Natural killer cell (primary cell): ENCODE results near the gene PPP1R13L. TPM values are rescaled to one million over a fixed set of nuclear protein-coding genes. Genes with fewer than 3 reads are reported as not detected.
A peak's percentile ranks its signal among the peaks of the same experiment; 100 is the strongest.

Experiments used
- ATAC-seq, 3 donors: fragments of 150-1000 bp in 2 of 3; fragments of 200-7000 bp in 1 of 3; cut with Tn5 transposase; 1 replicate in 1 of 3; 2 replicates in 2 of 3; pipeline ENCODE4 v1.10.0; 2021; ENCODE audit warnings: mild to moderate bottlenecking in 2 of 3, moderate library complexity in 2 of 3
- DNase-seq, 2 donors: peaks; one replicate each; pipeline versions ENCODE4 v3.0.0 to v3.0.0-alpha.2; 2013 to 2021; ENCODE audit warnings: mixed read lengths in 1 of 2
- H3K27ac ChIP-seq: one replicate; pipeline ENCODE4 v1.5.1; 2013; ENCODE audit warnings: mild to moderate bottlenecking, low read length
- H3K27me3 ChIP-seq: one replicate; pipeline ENCODE4 v1.6.1; 2013; ENCODE audit warnings: low read length; ENCODE audit not compliant: control insufficient read depth, insufficient read depth
- H3K36me3 ChIP-seq: one replicate; pipeline ENCODE4 v1.6.1; 2013; ENCODE audit warnings: low read length; ENCODE audit not compliant: control insufficient read depth, insufficient read depth
- H3K4me1 ChIP-seq: one replicate; pipeline ENCODE4 v1.6.1; 2013; ENCODE audit warnings: low read length; ENCODE audit not compliant: control insufficient read depth, insufficient read depth
- H3K4me3 ChIP-seq: one replicate; pipeline ENCODE4 v1.5.1; 2013; ENCODE audit warnings: low read length
- H3K9me3 ChIP-seq: one replicate; pipeline ENCODE4 v1.6.1; 2013; ENCODE audit warnings: low read length; ENCODE audit not compliant: control insufficient read depth, insufficient read depth
- H3K27ac Mint-ChIP-seq, 2 donors: one replicate each; pipeline ENCODE4 v1.8.0; 2022; ENCODE audit warnings: mild to moderate bottlenecking in 2 of 2, mixed read lengths in 2 of 2, moderate library complexity in 1 of 2
- H3K27me3 Mint-ChIP-seq, 2 donors: one replicate each; pipeline ENCODE4 v1.8.0; 2022; ENCODE audit warnings: low read depth in 2 of 2, mixed read lengths in 2 of 2
- H3K36me3 Mint-ChIP-seq: one replicate; pipeline ENCODE4 v1.8.0; 2022; ENCODE audit warnings: mixed read lengths
- H3K4me1 Mint-ChIP-seq, 2 donors: one replicate each; pipeline ENCODE4 v1.8.0; 2022; ENCODE audit warnings: mixed read lengths in 2 of 2
- H3K4me3 Mint-ChIP-seq: one replicate; pipeline ENCODE4 v1.8.0; 2022; ENCODE audit warnings: mild to moderate bottlenecking, moderate library complexity, mixed read lengths
- H3K9me3 Mint-ChIP-seq, 2 donors: one replicate each; pipeline ENCODE4 v1.8.0; 2022; ENCODE audit warnings: mixed read lengths in 2 of 2
- CTCF ChIP-seq: fragments of 200-600 bp; IDR thresholded peaks from one replicate; pipeline ENCODE4 v1.8.0; 2022; ENCODE audit warnings: antibody characterized with exemption
- whole genome bisulfite sequencing: methylation state at CpG from one replicate; pipeline ENCODE4 v1.1.7; 2013; ENCODE audit warnings: missing lambda C conversion rate; ENCODE audit not compliant: insufficient coverage; 5-methylcytosine and 5-hydroxymethylcytosine counted together
- intact Hi-C: fragments of 100-400 bp; cut with micrococcal nuclease; formaldehyde crosslinking; loops from one replicate; pipeline ENCODE4 v1.14.2; 2022
- total RNA-seq, 4 donors: library from RNA; stranded (reverse); fragments of 120-200 nt in 1 of 4; gene quantifications; one replicate each; pipeline versions ENCODE4 v1.2.3 to v1.2.4, GENCODE V29; 2013 to 2022

The PPP1R13L gene
- total RNA-seq, 3 donors from 2014 or later (not counting 1 experiment from before 2014, with no cell fraction given): 5.6 to 7.4 (median 5.9) TPM

GRCh38 chr19:45407091-45407375, 2.2 kb upstream of the PPP1R13L start:
- H3K27ac ChIP-seq: no peak overlapping the region
- H3K4me1 Mint-ChIP-seq: peaks cover 33 to 37% of the 10 kb centered on the region in 2 donors
- DNase-seq (no peak), ATAC-seq (no peak)
- H3K27ac Mint-ChIP-seq: peak overlapping the region; percentile 86 to 92
- H3K27me3 Mint-ChIP-seq: peaks cover 10 to 14% of the 10 kb centered on the region in 2 donors
- peaks cover 35% of the 10 kb centered on the region for H3K4me1 ChIP-seq
- H3K4me3 ChIP-seq: peak overlapping the region; percentile 67
- no peaks in the 10 kb centered on the region for H3K36me3 Mint-ChIP-seq
- H3K9me3 ChIP-seq: no peaks in the 10 kb centered on the region
- TF ChIP-seq CTCF: no peak
- H3K4me3 Mint-ChIP-seq: peak overlapping the region; percentile 97
- intact Hi-C loops: loop anchor here (2.0 to 10.0 kb wide), 2 partner anchors 36 to 238 kb away; partner anchors contain the start of gene ERCC2
- no peaks in the 10 kb centered on the region for H3K36me3 ChIP-seq
- peaks cover 25% of the 10 kb centered on the region for H3K27me3 ChIP-seq
- WGBS: 2% methylated on average over 10 of the region's 10 CpGs
- H3K9me3 Mint-ChIP-seq: no peaks in the 10 kb centered on the region

- H3K4me3 Mint-ChIP-seq: peak within 1 kb of the TSS; percentile 97
- peaks cover 10 to 14% of the 10 kb centered on the region in 2 donors for H3K27me3 Mint-ChIP-seq
- intact Hi-C loops: loop anchor here (2.0 to 10.0 kb wide), 2 partner anchors 36 to 238 kb away; partner anchors contain the start of gene ERCC2
- H3K36me3 ChIP-seq: no peaks in the 10 kb centered on the region
- peak within 1 kb of the TSS; percentile 84 for H3K27ac ChIP-seq
- no peaks in the 10 kb centered on the region for H3K9me3 ChIP-seq
- H3K4me3 ChIP-seq: peak within 1 kb of the TSS; percentile 67
- WGBS: under 1% methylated on average over 51 of the region's 51 CpGs
- peak; percentile 74 to 87 for DNase-seq
- peaks cover 25% of the 10 kb centered on the region for H3K27me3 ChIP-seq
- no peak for TF ChIP-seq CTCF
- peaks cover 35% of the 10 kb centered on the region for H3K4me1 ChIP-seq
- no peaks in the 10 kb centered on the region for H3K36me3 Mint-ChIP-seq
- H3K9me3 Mint-ChIP-seq: no peaks in the 10 kb centered on the region
- peaks cover 33 to 37% of the 10 kb centered on the region in 2 donors for H3K4me1 Mint-ChIP-seq
- peak within 1 kb of the TSS; percentile 86 to 92 for H3K27ac Mint-ChIP-seq
- peak; percentile 73 to 87 (median 73) for ATAC-seq
Observed at GRCh38 chr19:45406226-45407090, 1.6 kb upstream of the PPP1R13L start, which contains the start of gene POLR1G. TSS of gene POLR1G (plus strand) at chr19:45406644. CDS start at chr19:45406697, 53 bp downstream.

- Histone ChIP-seq H3K4me1 (peaks cover 35% of the 10 kb centered on the region), H3K27ac (peak overlapping the region; percentile 84), H3K4me3 (peak overlapping the region; percentile 67), H3K27me3 (peaks cover 25% of the 10 kb centered on the region), H3K36me3 (no peaks in the 10 kb centered on the region), H3K9me3 (no peaks in the 10 kb centered on the region)
- peaks cover 33 to 37% of the 10 kb centered on the region in 2 donors for H3K4me1 Mint-ChIP-seq
- WGBS: 0% methylated on average over 47 of the region's 48 CpGs
- no peaks in the 10 kb centered on the region for H3K36me3 Mint-ChIP-seq
- peak overlapping the region; percentile 97 for H3K4me3 Mint-ChIP-seq
- peaks cover 10 to 14% of the 10 kb centered on the region in 2 donors for H3K27me3 Mint-ChIP-seq
- TF ChIP-seq CTCF: no peak
- no peaks in the 10 kb centered on the region for H3K9me3 Mint-ChIP-seq
- peak; percentile 64 to 79 (median 70) for ATAC-seq
- intact Hi-C loops: loop anchor here (2.0 to 10.0 kb wide), 3 partner anchors 35 to 239 kb away; partner anchors contain the start of gene ERCC2
- H3K27ac Mint-ChIP-seq: peak overlapping the region; percentile 86 to 92
- peak; percentile 71 to 88 for DNase-seq
Observed at GRCh38 chr19:45405435-45406225, 761 bp upstream of the PPP1R13L start.
